NCI-H187 treated with DMSO at 0.1 percent for 48 hours (cell line): ENCODE results near the gene RNF32.

ENCODE experiments used
- DNase-seq: peaks from one replicate; lab custom pipeline; 2025; lab: John Stamatoyannopoulos, UW

RNF32 gene

GRCh38 chr7:156640257-156640948 is at the start of gene RNF32:
Gene RNF32 (plus strand): TSS chr7:156640774. CDS start chr7:156643878, 3,104 bp downstream.
- DNase-seq: peak; percentile 71

DNA sequence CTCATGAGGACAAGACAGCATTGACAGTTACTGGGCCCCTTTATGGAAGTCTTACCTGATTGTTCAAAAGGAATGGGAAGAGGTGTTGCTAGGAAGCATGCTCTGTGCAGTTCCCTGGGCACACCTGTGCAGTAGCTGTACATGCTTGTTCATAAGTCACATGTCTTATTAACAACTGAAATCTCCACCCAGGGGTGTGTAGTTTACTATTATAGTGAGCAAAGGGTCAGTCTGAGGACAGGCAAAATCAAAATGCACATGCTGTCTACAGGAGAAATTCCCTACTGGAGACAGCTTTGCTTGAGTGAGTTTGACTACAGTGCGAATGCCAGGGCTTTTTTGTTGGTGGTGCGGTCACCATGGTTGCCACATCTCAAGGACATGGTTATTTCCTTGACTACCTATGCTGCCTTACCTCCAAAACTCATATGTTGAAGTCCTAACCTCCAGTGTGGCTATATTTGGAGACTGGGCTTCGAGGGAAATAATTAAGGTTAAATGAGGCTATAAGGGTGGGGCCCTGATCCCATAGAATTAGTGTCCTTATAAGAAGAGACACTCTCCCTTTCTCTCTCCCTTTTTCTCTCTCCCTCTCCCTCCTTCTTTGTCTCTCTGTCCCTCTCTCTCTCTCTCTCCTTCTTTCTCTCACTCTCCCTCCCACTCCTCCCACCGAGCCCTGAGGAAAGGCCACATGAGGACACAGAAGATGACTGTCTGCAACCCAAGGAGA is 48.3 kb upstream of the RNF32 start:
- no peak for DNase-seq

- no peak for DNase-seq
Measured at GRCh38 chr7:156594283-156595080, 46.1 kb upstream of the RNF32 start.

DNA sequence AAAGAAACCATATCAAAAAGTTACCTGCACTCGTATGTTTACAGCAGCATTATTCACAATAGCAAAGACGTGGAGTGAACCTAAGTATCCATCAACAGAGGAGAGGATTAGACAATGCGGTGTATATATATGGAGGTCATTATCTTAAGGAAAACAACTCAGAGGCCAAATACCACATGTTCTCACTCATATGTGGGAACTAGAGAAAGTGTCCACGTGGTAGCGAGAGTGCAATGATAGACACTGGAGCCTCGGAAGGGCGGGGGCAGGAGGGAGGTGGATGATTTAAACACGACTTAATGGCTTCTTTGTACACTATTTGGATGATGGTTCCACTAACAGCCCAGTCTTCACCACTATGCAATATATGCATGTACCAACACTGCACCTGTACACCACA is 40.1 kb upstream of the RNF32 start:
- no peak for DNase-seq

GRCh38 chr7:156602283-156602682 is 38.3 kb upstream of the RNF32 start:
- no peak for DNase-seq

GRCh38 chr7:156603011-156603410 is 37.6 kb upstream of the RNF32 start:
- no peak for DNase-seq

DNA sequence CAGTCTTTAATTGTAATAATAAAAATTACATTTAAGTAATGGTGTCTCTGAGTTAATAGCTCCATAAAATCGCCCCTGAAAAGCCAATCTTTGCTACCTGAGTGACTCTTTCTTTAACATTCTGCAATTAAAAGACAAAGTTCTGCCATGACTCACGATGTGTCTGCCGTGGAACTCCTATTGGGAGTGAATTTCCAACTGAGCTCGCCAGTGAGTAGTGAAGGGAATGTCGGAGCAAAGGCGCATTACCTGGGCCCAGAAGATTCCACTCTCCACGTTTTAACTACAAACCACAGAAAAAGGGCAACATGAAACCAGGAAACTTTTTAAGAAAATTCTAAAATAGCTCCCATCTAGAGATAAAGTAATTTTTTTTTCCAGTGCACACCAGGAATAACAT is 36.9 kb upstream of the RNF32 start:
- no peak for DNase-seq

DNA sequence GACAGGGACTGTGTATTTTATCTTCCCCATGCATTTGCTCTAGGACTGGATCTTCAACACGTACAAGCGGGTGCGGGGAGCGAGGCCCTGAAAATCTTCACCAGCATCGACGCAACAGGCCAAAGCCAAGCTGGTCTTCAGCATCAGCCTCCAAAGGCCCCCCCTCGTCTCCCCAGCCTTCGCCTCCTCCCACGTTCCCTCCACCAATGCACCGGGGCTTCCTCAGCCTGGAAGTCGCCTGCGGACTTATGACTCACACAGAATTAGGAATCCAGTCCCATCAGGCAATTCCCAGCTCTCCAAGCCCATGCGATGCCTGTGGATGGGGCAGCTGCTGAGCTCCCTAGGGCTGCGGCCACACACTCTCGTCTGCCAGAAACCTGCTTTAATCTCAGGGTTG is 36.3 kb upstream of the RNF32 start:
- no peak for DNase-seq

DNA sequence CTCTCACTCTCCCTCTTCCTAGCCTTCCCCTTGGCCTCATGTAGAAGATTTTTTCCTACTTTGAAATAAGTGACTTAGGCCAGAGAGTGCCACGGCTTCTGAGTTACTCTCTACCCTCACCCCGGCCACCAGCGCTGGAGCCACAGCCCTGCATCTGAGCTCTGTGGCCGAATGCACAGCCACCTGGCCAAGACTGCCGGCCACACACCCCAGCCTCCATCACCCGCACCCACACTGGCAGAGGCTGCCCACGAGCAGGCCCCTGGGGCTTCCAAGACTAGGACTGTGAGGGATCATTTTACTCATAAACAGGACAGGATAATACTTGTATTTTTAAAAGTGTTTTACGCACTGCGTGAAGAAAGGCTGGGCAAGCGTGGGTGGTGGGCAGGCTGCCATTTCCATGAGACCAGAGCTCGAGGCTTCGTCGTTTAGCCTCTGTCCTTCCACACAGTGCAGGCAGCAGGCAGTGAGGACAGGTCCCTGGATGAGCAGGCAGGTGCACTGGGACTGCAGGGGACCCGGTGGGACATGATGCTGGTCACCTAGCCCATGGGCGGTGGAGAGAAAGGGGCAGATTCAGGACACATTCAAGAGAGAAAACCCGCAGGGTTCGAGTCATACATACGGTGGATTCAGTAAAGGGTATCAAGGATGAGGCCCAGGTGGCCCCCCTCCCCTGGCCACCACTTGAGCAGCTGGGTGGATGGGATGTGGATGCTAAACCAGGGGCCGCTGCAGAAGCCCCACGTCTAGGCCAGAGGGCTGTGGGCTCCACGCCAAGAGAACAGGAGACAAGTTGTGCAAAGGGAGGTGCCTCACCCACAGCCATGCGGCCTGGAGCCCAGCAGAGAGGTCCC is 35.5 kb upstream of the RNF32 start:
- DNase-seq: no peak

DNA sequence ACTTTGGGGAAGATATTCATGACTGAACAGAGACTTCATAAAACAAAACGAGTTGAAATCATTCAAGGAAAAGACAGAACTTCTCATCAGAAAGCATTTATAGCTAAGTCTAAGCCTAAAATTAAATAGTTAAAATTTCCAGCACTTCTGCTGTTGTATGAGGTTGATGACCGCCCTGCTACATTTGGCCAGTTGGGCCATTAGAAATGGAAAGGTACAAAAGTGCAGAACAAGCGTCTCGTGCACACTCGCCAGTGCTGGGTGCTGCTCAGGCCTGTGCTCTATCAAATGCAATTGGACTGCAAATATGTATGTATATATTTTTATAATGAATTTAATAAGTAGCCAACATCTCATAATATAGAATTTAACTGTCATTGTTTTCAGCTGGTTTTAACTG is 34.4 kb upstream of the RNF32 start:
- DNase-seq: no peak

GRCh38 chr7:156606691-156607331 is 33.8 kb upstream of the RNF32 start:
- DNase-seq: no peak

DNA sequence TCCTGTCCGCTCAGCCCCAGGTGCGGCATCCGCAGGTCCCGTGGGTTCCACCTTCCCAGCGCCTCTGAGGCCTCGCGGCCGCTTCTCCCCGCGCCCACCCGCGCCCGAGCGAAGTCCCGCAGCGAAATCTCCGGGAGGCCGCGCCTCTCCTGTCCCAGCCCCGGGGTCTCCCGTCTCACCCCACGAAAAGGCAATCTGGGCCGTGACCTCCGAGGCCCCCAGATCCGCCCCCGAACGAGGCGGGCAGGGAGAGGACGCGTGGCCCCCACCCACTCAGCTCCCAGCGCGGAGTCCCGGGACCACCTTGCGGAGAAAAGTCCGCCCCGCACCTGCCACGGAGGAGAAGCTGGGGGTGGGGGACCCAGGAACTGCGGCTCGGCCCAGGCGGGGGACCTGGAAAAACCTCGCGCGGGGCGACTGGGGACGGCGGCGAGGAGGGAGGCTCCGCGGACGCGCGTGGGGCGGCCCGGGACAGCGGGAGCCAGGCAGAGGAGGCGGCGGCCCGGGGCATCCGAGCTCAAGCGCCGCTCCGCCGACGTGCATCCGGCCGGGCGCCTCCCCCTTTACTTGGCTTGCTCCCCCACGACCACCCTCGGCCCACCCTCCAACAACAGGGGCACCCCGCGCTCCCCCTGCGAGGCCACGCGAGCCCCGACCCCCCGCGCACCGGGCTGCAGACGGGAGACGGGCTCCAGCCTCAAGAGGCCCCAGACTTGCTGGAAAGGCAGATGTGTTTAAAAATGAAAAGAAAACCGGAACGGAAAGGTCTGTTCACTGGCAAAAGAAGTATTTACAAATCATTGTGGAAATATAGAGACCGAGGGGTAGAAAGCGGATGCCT is 33.0 kb upstream of the RNF32 start:
- DNase-seq: no peak

- DNase-seq: no peak
Measured at GRCh38 chr7:156608173-156608478, 32.4 kb upstream of the RNF32 start.

DNA sequence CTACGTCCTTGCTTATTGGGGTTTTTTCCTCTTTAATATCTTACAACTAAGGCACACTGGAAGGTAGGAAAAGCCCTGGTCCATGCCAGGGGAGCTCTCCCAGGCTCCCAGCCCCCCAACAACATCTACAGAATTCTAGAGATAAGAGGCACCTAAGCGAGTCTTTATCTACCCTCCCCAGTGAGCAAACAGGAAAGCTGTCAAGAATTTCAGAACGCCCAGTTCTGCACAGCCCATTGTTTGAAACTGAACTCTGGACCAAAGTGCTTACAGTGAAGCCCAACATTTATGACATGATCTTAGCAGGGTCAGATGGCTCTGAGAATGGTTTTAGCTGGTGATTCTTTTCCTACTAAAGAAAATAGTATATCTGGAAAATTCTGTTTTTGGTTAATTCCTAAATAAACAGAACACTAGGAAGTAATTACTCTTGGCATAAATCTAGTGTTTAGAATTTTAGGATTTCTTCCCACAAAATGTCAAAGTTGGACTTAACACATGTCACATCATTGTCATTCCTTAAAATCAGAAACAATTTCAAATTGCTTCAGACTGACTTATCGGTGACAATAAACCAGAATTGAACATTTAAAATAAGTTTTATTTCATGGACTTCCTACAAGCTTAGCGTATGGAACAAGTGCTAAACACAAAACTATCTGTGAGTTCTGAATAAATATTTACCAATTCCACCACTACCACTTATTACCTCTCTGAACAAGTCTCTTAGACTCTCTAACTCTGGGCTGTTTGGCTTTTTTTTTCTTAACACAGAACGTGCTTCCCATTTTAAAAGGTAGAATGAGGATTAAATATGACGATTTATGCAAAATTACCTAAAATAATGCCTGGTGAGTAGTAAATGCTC is 31.3 kb upstream of the RNF32 start:
- DNase-seq: no peak

GRCh38 chr7:156610130-156610529 is 30.4 kb upstream of the RNF32 start:
- no peak for DNase-seq

DNA sequence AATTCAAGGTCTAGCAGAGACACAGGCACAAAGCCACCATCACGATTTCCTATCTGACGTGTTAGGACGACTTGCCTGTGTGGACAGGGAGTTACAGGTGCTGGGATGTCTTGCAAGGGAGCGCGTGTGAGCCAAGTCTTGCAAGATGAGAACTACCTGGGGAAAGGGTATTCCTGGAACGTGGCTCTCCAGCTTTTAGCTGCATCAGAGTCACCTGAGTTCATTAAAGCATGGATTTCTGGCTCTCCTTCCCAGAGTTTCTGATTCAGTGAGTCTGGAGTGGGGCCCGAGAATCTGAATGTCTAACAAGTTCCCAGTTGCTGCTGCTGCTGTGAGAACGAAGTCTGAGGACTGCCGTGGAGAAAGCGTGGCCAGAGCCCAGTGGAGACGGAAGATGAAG is 30.0 kb upstream of the RNF32 start:
- DNase-seq: no peak

GRCh38 chr7:156611014-156612010 is 29.3 kb upstream of the RNF32 start:
- DNase-seq: no peak

- no peak for DNase-seq
Measured at GRCh38 chr7:156612930-156613329, 27.6 kb upstream of the RNF32 start.
